ENCODE measurements around the gene C9orf50. TPM values are rescaled to one million over a fixed set of nuclear protein-coding genes. Genes with fewer than 3 reads are reported as not detected.

Gene C9orf50
- total and polyA plus RNA-seq, 2 donors (not counting 3 experiments of a cell fraction or from before 2014, with no cell fraction given) = not detected

DNA sequence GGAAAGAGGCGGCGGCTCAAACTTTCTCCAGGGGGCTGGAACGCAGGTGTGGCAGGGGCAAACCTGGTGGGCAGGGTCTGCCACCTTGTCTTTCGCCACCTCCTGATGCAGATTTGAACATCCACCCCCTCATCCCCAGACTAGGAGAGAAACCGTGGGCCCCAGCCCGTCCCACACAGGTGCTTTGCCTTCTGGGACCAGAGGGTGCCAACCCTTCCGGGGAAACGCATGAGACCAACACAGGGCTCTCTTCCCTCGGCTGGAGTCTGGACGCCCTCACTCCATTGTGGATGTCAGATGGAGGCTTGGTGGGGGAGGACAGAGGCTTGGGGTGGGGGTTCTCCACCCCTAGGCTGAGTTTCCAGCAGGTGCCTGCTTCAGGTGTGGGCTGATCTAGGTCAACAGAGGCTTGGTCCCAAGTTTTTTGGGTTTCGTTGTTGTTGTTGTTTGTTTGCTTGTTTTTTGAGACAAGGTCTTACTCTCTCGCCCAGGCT is 9.5 kb downstream of the C9orf50 start:
- no peaks in the 10 kb centered on the region for H3K9me3 ChIP-seq (replicated peaks; ENCODE audit: control insufficient read depth, insufficient read depth, low read length)
- ChIA-PET CTCF (interaction anchor here (0.8 to 7.0 kb wide), 18 partner anchors 9 to 482 kb away, joined by 3 to 100 read pairs (median 4); partner anchors contain the start of genes C9orf50, IER5L and NTMT1), POLR2A (no interaction called here)
- H3K79me2 ChIP-seq (ENCODE audit: control insufficient read depth, insufficient read depth, low read length) = no peaks in the 10 kb centered on the region
- no peak overlapping the region for H3K9ac ChIP-seq (replicated peaks; ENCODE audit: extremely low read depth, insufficient read depth, low read length)
- no peaks in the 10 kb centered on the region for H3K9me1 ChIP-seq (replicated peaks; ENCODE audit: control insufficient read depth, extremely low read depth, insufficient read depth, low read length)
- H3K4me1 ChIP-seq (ENCODE audit: control insufficient read depth, extremely low read depth, insufficient read depth, low read length) = peaks cover 14% of the 10 kb centered on the region
- no peaks in the 10 kb centered on the region for H4K20me1 ChIP-seq (replicated peaks; ENCODE audit: control insufficient read depth, extremely low read depth, insufficient read depth, low read length)
- no peak overlapping the region for H3K4me2 ChIP-seq (ENCODE audit: insufficient read depth, low read length)
- no peak overlapping the region for H3K27ac ChIP-seq (ENCODE audit: insufficient read depth, low read depth, low read length)
- intact Hi-C loops (cut with micrococcal nuclease) = loop anchor here (1.0 to 10.0 kb wide), 5 partner anchors 13 to 607 kb away; no protein-coding TSS in a partner anchor
- BruUV-seq (replicated peaks) = no TSS peak
- H3K36me3 ChIP-seq (ENCODE audit: control insufficient read depth in 2 of 2, extremely low read depth in 1 of 2, insufficient read depth in 2 of 2, low read length in 2 of 2) = no peaks in the 10 kb centered on the region
- FAIRE-seq (no peak), DNase-seq (ENCODE audit: low read depth, low spot score) (no peak)
- no peak overlapping the region for H2AFZ ChIP-seq (ENCODE audit: low read depth, low read length)
- TF ChIP-seq POLR2A (IDR thresholded peaks at IDR 0.05; ENCODE audit: low read depth, low read length) (no peak), FOS (IDR thresholded peaks at IDR 0.05; ENCODE audit: borderline replicate concordance, insufficient read depth, low read length) (no peak), EZH2 (IDR thresholded peaks at IDR 0.05; ENCODE audit: borderline replicate concordance, low read depth, low read length, severe bottlenecking) (no peak), GATA2 (IDR thresholded peaks at IDR 0.05; ENCODE audit: insufficient read depth, insufficient read length, low read depth, low read length) (no peak), JUN (IDR thresholded peaks at IDR 0.05; ENCODE audit: borderline replicate concordance, insufficient read depth, insufficient read length, low read depth) (no peak), MYC (IDR thresholded peaks at IDR 0.05; ENCODE audit: low read depth, low read length) (no peak), POLR2AphosphoS5 (IDR thresholded peaks at IDR 0.05; ENCODE audit: insufficient read depth, low read depth, low read length) (no peak)
- TF ChIP-seq, protein P1, sequence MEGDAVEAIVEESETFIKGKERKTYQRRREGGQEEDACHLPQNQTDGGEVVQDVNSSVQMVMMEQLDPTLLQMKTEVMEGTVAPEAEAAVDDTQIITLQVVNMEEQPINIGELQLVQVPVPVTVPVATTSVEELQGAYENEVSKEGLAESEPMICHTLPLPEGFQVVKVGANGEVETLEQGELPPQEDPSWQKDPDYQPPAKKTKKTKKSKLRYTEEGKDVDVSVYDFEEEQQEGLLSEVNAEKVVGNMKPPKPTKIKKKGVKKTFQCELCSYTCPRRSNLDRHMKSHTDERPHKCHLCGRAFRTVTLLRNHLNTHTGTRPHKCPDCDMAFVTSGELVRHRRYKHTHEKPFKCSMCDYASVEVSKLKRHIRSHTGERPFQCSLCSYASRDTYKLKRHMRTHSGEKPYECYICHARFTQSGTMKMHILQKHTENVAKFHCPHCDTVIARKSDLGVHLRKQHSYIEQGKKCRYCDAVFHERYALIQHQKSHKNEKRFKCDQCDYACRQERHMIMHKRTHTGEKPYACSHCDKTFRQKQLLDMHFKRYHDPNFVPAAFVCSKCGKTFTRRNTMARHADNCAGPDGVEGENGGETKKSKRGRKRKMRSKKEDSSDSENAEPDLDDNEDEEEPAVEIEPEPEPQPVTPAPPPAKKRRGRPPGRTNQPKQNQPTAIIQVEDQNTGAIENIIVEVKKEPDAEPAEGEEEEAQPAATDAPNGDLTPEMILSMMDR (IDR thresholded peaks at IDR 0.05; ENCODE audit: extremely low read depth in 1 of 2, insufficient read depth in 1 of 2, low read depth in 1 of 2, low read length in 2 of 2) = no peak
- TF ChIP-seq, protein P2, sequence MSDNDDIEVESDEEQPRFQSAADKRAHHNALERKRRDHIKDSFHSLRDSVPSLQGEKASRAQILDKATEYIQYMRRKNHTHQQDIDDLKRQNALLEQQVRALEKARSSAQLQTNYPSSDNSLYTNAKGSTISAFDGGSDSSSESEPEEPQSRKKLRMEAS (IDR thresholded peaks at IDR 0.05; ENCODE audit: insufficient read depth, insufficient read length) = no peak
- peaks cover 0 to 5% of the 10 kb centered on the region in 2 experiments for H3K27me3 ChIP-seq (ENCODE audit: control insufficient read depth in 2 of 2, insufficient read depth in 2 of 2, low read length in 2 of 2)
- dilution Hi-C loops (cut with MboI; ENCODE audit: extremely low pct_ligation_motif_present, low sequenced_read_pairs) = no loop called here
- H3K4me3 ChIP-seq (replicated peaks in 1 of 3; ENCODE audit: insufficient read depth in 1 of 3, low read depth in 1 of 3, low read length in 3 of 3) = no peak overlapping the region
